SU-DHL-6 (cell line): Measurements from ENCODE around the gene GOLIM4.
A peak's percentile ranks its signal among the peaks of the same experiment; 100 is the strongest.

ENCODE experiments used
- H2AFZ ChIP-seq: fragments of 200-600 bp; sonication (generic); 2 replicates; pipeline ENCODE4 v1.6.1; 2014; ENCODE audit warnings: low read depth, mild to moderate bottlenecking, moderate library complexity, mixed read lengths, antibody characterized with exemption, low read length; ENCODE audit not compliant: severe bottlenecking
- H3F3A ChIP-seq: fragments of 200-600 bp; shearing (Covaris generic); 2 replicates; pipeline ENCODE4 v1.6.0; 2016; ENCODE audit warnings: antibody characterized with exemption, mild to moderate bottlenecking; ENCODE audit not compliant: insufficient read depth
- H3K27ac ChIP-seq: fragments of 200-600 bp; sonication (generic); 2 replicates; pipeline ENCODE4 v1.5.1; 2016; ENCODE audit warnings: low read depth, mild to moderate bottlenecking, low read length, moderate library complexity, mixed read lengths
- H3K27me3 ChIP-seq: fragments of 200-600 bp; sonication (generic), shearing (Covaris generic); 2 replicates; pipeline ENCODE4 v1.6.0; 2014; ENCODE audit warnings: mild to moderate bottlenecking, low read length
- H3K36me3 ChIP-seq: fragments of 200-600 bp; sonication (generic); 2 replicates; pipeline ENCODE4 v1.6.1; 2014; ENCODE audit warnings: mild to moderate bottlenecking, low read length, mixed read lengths
- H3K4me2 ChIP-seq: fragments of 300-600, 200-600 bp; shearing (Covaris generic), sonication (generic); 2 replicates; pipeline ENCODE4 v1.6.0; 2014; ENCODE audit warnings: low read length, low read depth, mild to moderate bottlenecking; ENCODE audit not compliant: poor library complexity, severe bottlenecking
- H3K4me3 ChIP-seq: fragments of 200-600 bp; sonication (generic); 2 replicates; pipeline ENCODE4 v1.5.1; 2014; ENCODE audit warnings: antibody characterized with exemption, low read length, mild to moderate bottlenecking, mixed read lengths; ENCODE audit not compliant: insufficient read depth, poor library complexity, severe bottlenecking
- H3K79me2 ChIP-seq: fragments of 200-600 bp; sonication (generic); 2 replicates; pipeline ENCODE4 v1.6.1; 2014; ENCODE audit warnings: mild to moderate bottlenecking, low read length, moderate library complexity; ENCODE audit not compliant: insufficient read depth
- H3K9ac ChIP-seq: fragments of 200-600 bp; sonication (generic); 2 replicates; pipeline ENCODE4 v1.7.0; 2014; ENCODE audit warnings: mild to moderate bottlenecking, low read length
- H3K9me2 ChIP-seq: fragments of 200-600 bp; sonication (generic); replicated peaks from 2 replicates; pipeline ENCODE4 v1.6.1; 2014; ENCODE audit warnings: low read length; ENCODE audit not compliant: insufficient read depth
- H3K9me3 ChIP-seq: fragments of 200-600 bp; sonication (generic); 2 replicates; pipeline ENCODE4 v1.6.1; 2014; ENCODE audit warnings: low read length, mixed read lengths; ENCODE audit not compliant: insufficient read depth
- H4K20me1 ChIP-seq: fragments of 200-600 bp; sonication (generic); 2 replicates; pipeline ENCODE4 v1.6.1; 2014; ENCODE audit warnings: low read depth, mild to moderate bottlenecking, antibody characterized with exemption, low read length, moderate library complexity, mixed read lengths
- CTCF ChIP-seq: fragments of 200-600 bp; sonication (generic); IDR thresholded peaks from one replicate; pipeline ENCODE4 v1.5.1; 2017; ENCODE audit warnings: antibody characterized with exemption, mild to moderate bottlenecking, low read length, moderate library complexity; ENCODE audit not compliant: insufficient read depth, poor library complexity, severe bottlenecking
- EZH2phosphoT487 ChIP-seq: fragments of 200-600 bp; sonication (generic), shearing (Covaris generic); conservative IDR thresholded peaks from 2 replicates; pipeline ENCODE4 v1.6.1; 2018; ENCODE audit warnings: mild to moderate bottlenecking, antibody characterized with exemption, low read length, moderate library complexity, mixed read lengths

The GOLIM4 gene

GRCh38 chr3:168097381-168097780, 1.7 kb upstream of the GOLIM4 start:
- H3K27me3 ChIP-seq = no peaks in the 10 kb centered on the region
- H3K27ac ChIP-seq = no peak overlapping the region
- peak overlapping the region; percentile 93 for H2AFZ ChIP-seq
- H3K9me3 ChIP-seq = no peaks in the 10 kb centered on the region
- H3K79me2 ChIP-seq = peaks cover 22% of the 10 kb centered on the region
- H3K9me2 ChIP-seq = no peaks in the 10 kb centered on the region
- H3F3A ChIP-seq = peaks cover 20% of the 10 kb centered on the region
- peaks cover 7% of the 10 kb centered on the region; the same call in 1 of the 2 replicates for H4K20me1 ChIP-seq
- TF ChIP-seq EZH2phosphoT487 = no peak
- no peak for TF ChIP-seq CTCF
- H3K36me3 ChIP-seq = no peaks in the 10 kb centered on the region
- no peak overlapping the region for H3K9ac ChIP-seq
- H3K4me2 ChIP-seq = no peak overlapping the region
- H3K4me3 ChIP-seq = no peak overlapping the region

- H2AFZ ChIP-seq = peak overlapping the region; percentile 93
- H3K9me3 ChIP-seq = no peaks in the 10 kb centered on the region
- peak overlapping the region; percentile 86 for H3K27ac ChIP-seq
- no peaks in the 10 kb centered on the region for H3K9me2 ChIP-seq
- peaks cover 12% of the 10 kb centered on the region; the same call in 1 of the 2 replicates for H4K20me1 ChIP-seq
- H3K79me2 ChIP-seq = peaks cover 33% of the 10 kb centered on the region
- H3K4me2 ChIP-seq = peak overlapping the region; percentile 90
- H3K27me3 ChIP-seq = no peaks in the 10 kb centered on the region
- H3F3A ChIP-seq = peaks cover 20% of the 10 kb centered on the region
- peak overlapping the region; percentile 70 for H3K9ac ChIP-seq
- TF ChIP-seq CTCF = no peak
- TF ChIP-seq EZH2phosphoT487 = no peak
- peak overlapping the region; percentile 58 for H3K4me3 ChIP-seq
- H3K36me3 ChIP-seq = no peaks in the 10 kb centered on the region
Observed at GRCh38 chr3:168096210-168096652, 507 bp upstream of the GOLIM4 start.

GRCh38 chr3:168094877-168095610, 680 bp downstream of the GOLIM4 start:
- TF ChIP-seq CTCF (no peak), EZH2phosphoT487 (no peak)
- peaks cover 20% of the 10 kb centered on the region for H3F3A ChIP-seq
- H3K9ac ChIP-seq = peak overlapping the region; percentile 70
- H3K27me3 ChIP-seq = no peaks in the 10 kb centered on the region
- no peaks in the 10 kb centered on the region for H3K9me3 ChIP-seq
- H2AFZ ChIP-seq = peak overlapping the region; percentile 93
- peaks cover 12% of the 10 kb centered on the region; the same call in 1 of the 2 replicates for H4K20me1 ChIP-seq
- peak overlapping the region; percentile 58 for H3K4me3 ChIP-seq
- peak overlapping the region; percentile 86 for H3K27ac ChIP-seq
- peaks cover 43% of the 10 kb centered on the region for H3K79me2 ChIP-seq
- no peaks in the 10 kb centered on the region for H3K9me2 ChIP-seq
- H3K4me2 ChIP-seq = peak overlapping the region; percentile 90
- H3K36me3 ChIP-seq = no peaks in the 10 kb centered on the region
